ENCODE measurements around the gene WSCD1.

WSCD1 gene

DNA sequence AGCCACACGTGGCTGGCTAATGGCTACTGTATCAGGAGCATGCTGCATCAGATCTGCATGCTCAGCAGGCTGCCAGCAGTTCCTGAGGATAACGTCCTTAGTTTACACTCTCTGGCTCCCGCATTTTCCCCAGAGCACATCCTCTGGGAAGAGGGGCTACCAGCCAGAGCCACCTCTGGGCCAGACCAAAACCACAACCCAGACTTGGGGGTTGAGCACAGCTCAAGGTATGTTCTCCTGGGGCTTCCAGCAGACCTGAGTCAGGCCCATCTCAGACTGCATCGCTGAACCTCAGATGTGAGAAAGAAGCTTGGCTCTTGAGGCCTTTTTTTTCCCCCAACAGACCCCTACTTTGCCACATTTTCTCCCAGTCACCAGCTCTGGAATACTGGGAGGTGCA is 23.7 kb upstream of the WSCD1 start:
- Mint-ChIP-seq H3K4me3 (no peak overlapping the region), H3K27me3 (peaks cover 5% of the 10 kb centered on the region), H3K36me3 (no peaks in the 10 kb centered on the region), H3K4me1 (no peaks in the 10 kb centered on the region), H3K27ac (no peak overlapping the region), H3K9me3 (no peaks in the 10 kb centered on the region)
- DNase-seq (ENCODE audit: low spot score in 2 of 2) (no peak), ATAC-seq (ENCODE audit: low read depth) (no peak)

- H3K4me1 Mint-ChIP-seq = no peaks in the 10 kb centered on the region
- ATAC-seq (ENCODE audit: low read depth) (no peak), DNase-seq (ENCODE audit: low spot score in 2 of 2) (no peak)
- peaks cover 5% of the 10 kb centered on the region for H3K27me3 Mint-ChIP-seq
- H3K36me3 Mint-ChIP-seq = no peaks in the 10 kb centered on the region
- no peaks in the 10 kb centered on the region for H3K9me3 Mint-ChIP-seq
- no peak overlapping the region for H3K4me3 Mint-ChIP-seq
- H3K27ac Mint-ChIP-seq = no peak overlapping the region
Measured at GRCh38 chr17:6046931-6047330, 23.2 kb upstream of the WSCD1 start.

DNA sequence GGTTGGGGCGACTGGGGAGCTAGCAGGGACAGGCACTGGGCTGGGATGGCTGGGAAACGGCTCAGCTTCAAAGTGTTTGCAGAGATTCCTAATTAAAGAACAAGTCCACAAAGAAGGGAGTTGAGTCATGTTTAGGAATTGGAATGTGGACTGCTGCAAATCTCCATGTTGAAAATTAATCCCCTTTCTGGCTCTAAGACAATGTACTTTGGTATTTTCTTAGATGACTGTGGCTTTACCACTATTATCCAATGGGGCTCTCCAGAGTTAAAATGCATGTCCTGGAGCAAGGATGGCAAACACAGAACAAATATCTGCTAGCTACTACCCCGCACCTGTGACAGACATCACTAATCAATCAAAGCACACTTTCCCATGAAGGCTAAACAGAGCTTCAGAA is 22.2 kb upstream of the WSCD1 start:
- DNase-seq (ENCODE audit: low spot score in 2 of 2) (no peak), ATAC-seq (ENCODE audit: low read depth) (no peak)
- H3K36me3 Mint-ChIP-seq = no peaks in the 10 kb centered on the region
- H3K4me1 Mint-ChIP-seq = no peaks in the 10 kb centered on the region
- H3K27ac Mint-ChIP-seq = no peak overlapping the region
- H3K27me3 Mint-ChIP-seq = peaks cover 9% of the 10 kb centered on the region
- H3K9me3 Mint-ChIP-seq = no peaks in the 10 kb centered on the region
- H3K4me3 Mint-ChIP-seq = no peak overlapping the region

DNA sequence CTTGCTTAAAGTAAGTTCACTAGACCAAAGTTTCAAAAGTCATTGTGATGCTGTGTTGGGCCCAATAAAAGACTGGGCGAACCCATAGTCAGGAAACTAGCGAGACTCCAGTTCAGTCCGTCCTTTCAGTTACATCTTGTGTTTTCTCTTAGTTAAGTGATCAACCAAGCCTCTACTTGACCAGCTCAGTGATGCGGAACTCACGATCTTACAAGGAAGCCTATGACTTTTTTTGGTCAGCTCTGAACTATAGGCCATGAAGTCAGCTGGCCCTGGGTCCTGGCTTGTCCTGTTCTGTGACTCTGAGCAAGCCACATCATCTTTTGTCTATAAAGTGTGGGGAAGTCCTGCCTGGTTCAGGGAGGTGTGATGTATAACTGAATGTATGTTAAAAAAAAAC is 21.7 kb upstream of the WSCD1 start:
- Mint-ChIP-seq H3K4me1 (no peaks in the 10 kb centered on the region), H3K27ac (no peak overlapping the region), H3K27me3 (peaks cover 9% of the 10 kb centered on the region), H3K36me3 (no peaks in the 10 kb centered on the region), H3K4me3 (no peak overlapping the region), H3K9me3 (no peaks in the 10 kb centered on the region)
- DNase-seq (ENCODE audit: low spot score in 2 of 2) = no peak
- ATAC-seq (ENCODE audit: low read depth) = no peak

DNA sequence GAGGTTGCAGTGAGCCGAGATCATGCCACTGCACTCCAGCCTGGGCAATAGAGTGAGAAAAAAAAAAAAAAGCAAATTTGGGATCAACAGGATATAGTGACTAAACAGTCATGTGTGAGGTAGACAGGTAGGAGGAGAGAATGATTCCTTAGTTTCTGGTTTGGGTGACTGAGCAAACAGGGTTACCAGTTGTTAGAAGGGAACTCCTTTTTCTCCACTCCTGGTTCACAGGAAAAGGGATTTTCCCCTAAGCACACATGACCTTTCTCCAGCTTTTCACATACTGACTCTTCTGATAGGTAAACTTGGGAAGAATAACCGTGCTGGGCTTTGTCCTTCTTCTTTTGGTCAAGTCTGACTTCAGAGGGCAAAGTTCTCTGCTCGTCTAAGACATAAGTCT is 17.3 kb upstream of the WSCD1 start:
- DNase-seq (ENCODE audit: low spot score in 2 of 2) (no peak), ATAC-seq (ENCODE audit: low read depth) (no peak)
- H3K27ac Mint-ChIP-seq = no peak overlapping the region
- no peaks in the 10 kb centered on the region for H3K9me3 Mint-ChIP-seq
- no peaks in the 10 kb centered on the region for H3K36me3 Mint-ChIP-seq
- H3K27me3 Mint-ChIP-seq = peaks cover 16% of the 10 kb centered on the region
- no peaks in the 10 kb centered on the region for H3K4me1 Mint-ChIP-seq
- no peak overlapping the region for H3K4me3 Mint-ChIP-seq

GRCh38 chr17:6054372-6054771 is 15.8 kb upstream of the WSCD1 start:
- Mint-ChIP-seq H3K27ac (no peak overlapping the region), H3K36me3 (no peaks in the 10 kb centered on the region), H3K27me3 (peaks cover 17% of the 10 kb centered on the region), H3K9me3 (no peaks in the 10 kb centered on the region), H3K4me3 (no peak overlapping the region), H3K4me1 (no peaks in the 10 kb centered on the region)
- ATAC-seq (ENCODE audit: low read depth) (no peak), DNase-seq (ENCODE audit: low spot score in 2 of 2) (no peak)

DNA sequence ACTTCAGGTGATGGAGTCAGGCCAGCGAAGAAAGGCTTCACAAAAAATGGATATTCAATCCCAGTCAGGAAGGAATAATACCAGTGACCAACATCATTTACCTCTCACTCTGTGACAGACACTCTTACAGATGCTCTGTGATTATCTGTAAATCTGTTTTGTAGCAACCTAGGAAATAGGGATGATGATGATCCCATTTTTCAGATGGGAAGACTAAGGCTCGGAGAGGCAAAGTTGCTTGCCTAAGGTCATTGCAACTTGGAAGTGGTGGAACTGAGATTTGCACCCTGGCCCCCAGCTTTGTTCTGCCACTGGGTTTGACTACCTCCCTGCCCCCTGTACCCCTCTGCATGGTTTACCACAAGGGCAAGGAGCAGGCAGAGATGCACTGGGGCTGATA is 14.1 kb upstream of the WSCD1 start:
- Mint-ChIP-seq H3K4me1 (no peaks in the 10 kb centered on the region), H3K27me3 (peaks cover 24% of the 10 kb centered on the region), H3K27ac (no peak overlapping the region), H3K36me3 (no peaks in the 10 kb centered on the region), H3K4me3 (no peak overlapping the region), H3K9me3 (no peaks in the 10 kb centered on the region)
- DNase-seq (ENCODE audit: low spot score in 2 of 2) (no peak), ATAC-seq (ENCODE audit: low read depth) (no peak)

GRCh38 chr17:6057562-6057961 is 12.6 kb upstream of the WSCD1 start:
- DNase-seq (ENCODE audit: low spot score in 2 of 2) (no peak), ATAC-seq (ENCODE audit: low read depth) (no peak)
- Mint-ChIP-seq H3K4me3 (no peak overlapping the region), H3K36me3 (no peaks in the 10 kb centered on the region), H3K4me1 (no peaks in the 10 kb centered on the region), H3K9me3 (no peaks in the 10 kb centered on the region), H3K27me3 (peaks cover 21% of the 10 kb centered on the region), H3K27ac (no peak overlapping the region)

DNA sequence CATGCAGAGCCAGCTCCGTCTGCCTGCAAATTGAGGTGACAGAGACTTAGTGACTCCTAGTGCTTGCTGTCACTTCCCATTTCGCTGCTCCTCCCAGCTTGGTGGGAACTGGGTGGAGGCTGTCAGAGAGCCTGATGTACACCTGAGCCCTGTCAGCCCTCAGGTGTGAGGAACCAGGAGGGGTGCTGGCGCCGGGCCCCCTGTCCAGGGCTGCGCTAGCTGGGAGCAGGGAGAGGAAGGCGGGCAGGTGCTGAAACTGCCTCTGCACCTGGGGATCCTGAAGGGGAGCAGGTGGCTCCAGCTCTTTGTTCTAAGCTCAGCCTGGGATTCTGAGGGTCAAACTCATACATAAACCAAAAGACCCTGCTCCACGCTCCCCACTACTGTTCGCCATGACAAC is 10.8 kb upstream of the WSCD1 start:
- no peaks in the 10 kb centered on the region for H3K36me3 Mint-ChIP-seq
- no peak for DNase-seq (ENCODE audit: low spot score in 2 of 2)
- H3K27me3 Mint-ChIP-seq = peaks cover 21% of the 10 kb centered on the region
- no peak for ATAC-seq (ENCODE audit: low read depth)
- H3K27ac Mint-ChIP-seq = no peak overlapping the region
- H3K9me3 Mint-ChIP-seq = no peaks in the 10 kb centered on the region
- no peaks in the 10 kb centered on the region for H3K4me1 Mint-ChIP-seq
- H3K4me3 Mint-ChIP-seq = no peak overlapping the region

GRCh38 chr17:6061290-6061689 is 8.9 kb upstream of the WSCD1 start:
- no peak for DNase-seq (ENCODE audit: low spot score in 2 of 2)

DNA sequence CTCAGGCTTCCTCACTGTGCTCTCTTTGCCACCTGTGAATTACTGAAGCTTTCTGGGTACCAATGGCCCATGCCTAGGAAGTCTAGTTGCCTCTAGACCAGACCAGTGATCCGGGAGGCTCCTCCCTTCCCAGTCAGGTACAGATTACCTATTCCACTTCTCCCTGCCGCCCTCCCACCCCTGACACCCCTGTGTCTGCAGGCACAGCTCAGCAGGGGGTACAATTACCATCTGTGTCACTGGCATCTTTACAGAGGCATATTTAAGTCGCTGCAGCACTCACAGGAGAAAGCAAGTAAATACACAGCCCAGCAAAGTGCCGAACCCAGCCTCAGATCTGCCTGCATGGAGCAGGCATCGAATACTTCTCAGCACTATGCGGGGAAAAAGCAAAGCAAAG is 5.3 kb upstream of the WSCD1 start:
- H3K4me1 Mint-ChIP-seq = peaks cover 11% of the 10 kb centered on the region
- DNase-seq (ENCODE audit: low spot score in 2 of 2) (no peak), ATAC-seq (ENCODE audit: low read depth) (no peak)
- peaks cover 29% of the 10 kb centered on the region for H3K27me3 Mint-ChIP-seq
- no peaks in the 10 kb centered on the region for H3K9me3 Mint-ChIP-seq
- H3K27ac Mint-ChIP-seq = no peak overlapping the region
- H3K36me3 Mint-ChIP-seq = peaks cover 4% of the 10 kb centered on the region
- H3K4me3 Mint-ChIP-seq = no peak overlapping the region

More at GRCh38 chr17:6061290-6061689, 8.9 kb upstream of the WSCD1 start:
- Mint-ChIP-seq H3K27ac (no peak overlapping the region), H3K27me3 (peaks cover 14% of the 10 kb centered on the region), H3K4me3 (no peak overlapping the region), H3K9me3 (no peaks in the 10 kb centered on the region), H3K36me3 (no peaks in the 10 kb centered on the region), H3K4me1 (no peaks in the 10 kb centered on the region)
- ATAC-seq (ENCODE audit: low read depth) = no peak

DNA sequence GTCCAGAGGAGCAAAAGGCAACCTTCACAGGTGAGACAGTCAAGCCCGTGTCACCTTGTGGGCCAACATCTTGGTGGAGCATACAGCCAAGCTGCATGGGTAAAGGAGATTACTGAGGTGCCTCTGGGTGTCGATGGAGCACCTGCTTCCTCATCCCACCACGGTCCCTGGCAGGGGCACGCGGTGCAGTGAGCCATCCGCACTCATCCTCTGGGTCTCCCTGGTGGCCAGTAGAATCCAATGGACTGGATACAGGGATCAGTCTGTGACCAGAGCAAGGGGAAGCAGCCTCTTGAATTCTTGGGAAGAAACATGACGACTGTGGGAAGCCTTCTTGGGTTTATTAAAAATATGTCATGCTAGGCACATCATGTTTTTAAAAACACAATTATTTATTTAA is 4.8 kb upstream of the WSCD1 start:
- no peak for DNase-seq (ENCODE audit: low spot score in 2 of 2)
- Mint-ChIP-seq H3K4me3 (no peak overlapping the region), H3K9me3 (no peaks in the 10 kb centered on the region), H3K27ac (no peak overlapping the region), H3K27me3 (peaks cover 27% of the 10 kb centered on the region), H3K4me1 (peaks cover 12% of the 10 kb centered on the region), H3K36me3 (peaks cover 5% of the 10 kb centered on the region)
- ATAC-seq (ENCODE audit: low read depth) = no peak

DNA sequence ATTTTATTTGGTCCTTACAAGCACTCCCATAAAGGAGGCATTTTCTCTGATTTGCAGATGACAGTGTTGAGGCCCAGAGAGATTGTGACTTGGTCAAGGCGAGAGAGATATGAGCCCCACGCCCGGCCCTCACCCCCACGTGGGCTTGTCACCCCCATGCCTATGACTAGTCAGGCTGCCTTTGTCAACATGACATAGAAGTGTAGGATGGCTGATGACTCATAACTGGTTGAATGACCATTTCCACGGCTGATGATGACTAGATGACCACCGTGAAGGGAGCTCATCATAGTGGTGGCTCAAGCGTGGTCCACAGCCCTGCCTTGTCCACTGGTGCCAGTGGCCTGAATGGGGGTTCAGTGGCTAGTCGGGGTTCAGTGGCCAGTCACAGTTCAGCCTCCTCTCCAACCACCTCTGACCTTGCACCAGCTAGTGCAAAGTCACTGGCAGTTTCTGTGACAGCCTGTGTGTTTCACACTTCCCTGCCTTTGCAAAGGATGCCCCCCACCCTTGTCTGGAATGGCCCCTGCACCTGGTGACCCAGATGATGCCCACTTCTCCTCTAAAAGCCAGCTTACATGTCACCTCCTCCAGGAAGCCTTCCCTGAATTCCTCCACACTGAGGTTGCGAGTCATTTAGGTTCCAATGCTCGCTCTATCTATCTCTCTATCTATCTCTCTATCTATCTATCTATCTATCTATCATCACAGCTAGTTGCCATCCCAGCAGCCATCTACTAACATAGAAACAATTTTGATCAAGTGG is 3.8 kb upstream of the WSCD1 start:
- H3K9me3 Mint-ChIP-seq = no peaks in the 10 kb centered on the region
- ATAC-seq (ENCODE audit: low read depth) (no peak), DNase-seq (ENCODE audit: low spot score in 2 of 2) (no peak)
- H3K4me3 Mint-ChIP-seq = no peak overlapping the region
- peaks cover 21% of the 10 kb centered on the region for H3K27me3 Mint-ChIP-seq
- H3K36me3 Mint-ChIP-seq = peaks cover 5% of the 10 kb centered on the region
- H3K4me1 Mint-ChIP-seq = peaks cover 12% of the 10 kb centered on the region
- H3K27ac Mint-ChIP-seq = no peak overlapping the region

DNA sequence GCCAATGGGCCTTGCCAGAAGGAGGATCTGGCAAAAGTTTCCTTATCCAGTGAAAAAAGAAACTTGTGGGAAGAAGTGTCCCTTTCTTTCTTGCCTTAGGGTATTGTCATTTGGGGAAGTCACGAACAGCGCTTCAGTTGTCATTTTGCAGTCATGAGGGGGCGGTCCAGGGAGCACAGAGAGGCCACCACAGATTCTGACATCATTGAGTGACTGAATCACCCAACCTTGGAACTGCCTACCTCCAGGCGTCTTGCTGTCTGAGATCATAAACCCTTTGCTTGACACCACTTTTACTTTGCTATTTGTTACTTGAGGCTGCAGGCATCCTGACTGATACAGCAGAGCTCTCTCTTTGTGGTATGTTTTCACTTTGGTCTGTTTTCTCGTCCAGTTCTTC is 3.1 kb upstream of the WSCD1 start:
- DNase-seq (ENCODE audit: low spot score in 2 of 2) (no peak), ATAC-seq (ENCODE audit: low read depth) (no peak)
- peaks cover 24% of the 10 kb centered on the region for H3K27me3 Mint-ChIP-seq
- no peaks in the 10 kb centered on the region for H3K9me3 Mint-ChIP-seq
- no peak overlapping the region for H3K4me3 Mint-ChIP-seq
- peaks cover 12% of the 10 kb centered on the region for H3K4me1 Mint-ChIP-seq
- peaks cover 5% of the 10 kb centered on the region for H3K36me3 Mint-ChIP-seq
- H3K27ac Mint-ChIP-seq = no peak overlapping the region

DNA sequence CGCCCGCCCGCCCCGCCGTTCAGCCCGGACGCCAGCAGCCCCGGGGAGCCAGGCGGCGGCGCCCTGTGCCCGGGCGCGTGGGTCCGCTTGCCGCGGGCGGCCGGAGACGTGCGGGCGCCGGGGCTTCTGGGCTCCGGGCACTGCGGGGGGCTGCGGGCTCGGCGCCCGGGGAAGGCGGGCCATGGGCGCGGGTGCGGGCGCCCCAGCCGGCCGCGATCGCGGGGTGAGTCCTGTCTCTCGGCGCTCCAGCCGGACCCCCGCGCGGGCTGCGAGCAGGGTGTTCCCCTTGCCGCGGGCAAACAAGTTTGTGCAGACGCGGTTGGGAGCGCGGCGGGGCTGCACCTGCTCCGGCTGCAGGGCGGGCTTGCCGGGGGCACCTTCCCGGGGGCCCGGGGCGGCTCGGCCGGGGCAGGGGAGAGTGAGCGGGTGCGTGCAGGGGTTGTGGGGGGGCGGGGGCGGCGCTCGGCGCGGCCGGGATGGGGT is 292 bp downstream of the WSCD1 start:
- no peak for ATAC-seq (ENCODE audit: low read depth)
- Mint-ChIP-seq H3K36me3 (peaks cover 5% of the 10 kb centered on the region), H3K4me1 (peaks cover 12% of the 10 kb centered on the region), H3K27ac (no peak overlapping the region), H3K4me3 (no peak overlapping the region), H3K27me3 (peaks cover 32% of the 10 kb centered on the region), H3K9me3 (no peaks in the 10 kb centered on the region)
- DNase-seq (ENCODE audit: low spot score in 2 of 2) = no peak

Data from memory B cell (primary cell).